ENCODE results near the gene TNFSF9.
"Not testable (repeated sequence)": the region's sequence is repeated elsewhere in the genome, so short reads cannot be mapped to it uniquely, and the experiment has no call there.

- not testable (repeated sequence) for TF ChIP-seq CTCF, POLR2A (IDR thresholded peaks at IDR 0.05)
These were observed 52.0 kb downstream of the TNFSF9 start for GRCh38 chr19:6582515-6583484.

Measured in Peyer's patch (tissue), 4 donors.